ENCODE data around the gene BNC2.

GRCh38 chr9:16431666-16432392, 438.6 kb downstream of the BNC2 start:
- TF ChIP-seq EZH2 (IDR thresholded peaks at IDR 0.05) (no peak), POLR2AphosphoS5 (IDR thresholded peaks at IDR 0.05; ENCODE audit: borderline replicate concordance, low read depth, low read length) (no peak), FOXP2 (optimal IDR thresholded peaks at IDR 0.05; ENCODE audit: control extremely low read depth, extremely low read length, insufficient read depth) (no peak)
